HG03565 (cell line): ENCODE results near the gene OMP.

Source experiments
- ATAC-seq: cut with Tn5 transposase; IDR thresholded peaks from one replicate; pipeline ENCODE4 v1.9.1; 2021; ENCODE audit warnings: mild to moderate bottlenecking, moderate library complexity; ENCODE audit not compliant: unreplicated experiment

OMP gene

DNA sequence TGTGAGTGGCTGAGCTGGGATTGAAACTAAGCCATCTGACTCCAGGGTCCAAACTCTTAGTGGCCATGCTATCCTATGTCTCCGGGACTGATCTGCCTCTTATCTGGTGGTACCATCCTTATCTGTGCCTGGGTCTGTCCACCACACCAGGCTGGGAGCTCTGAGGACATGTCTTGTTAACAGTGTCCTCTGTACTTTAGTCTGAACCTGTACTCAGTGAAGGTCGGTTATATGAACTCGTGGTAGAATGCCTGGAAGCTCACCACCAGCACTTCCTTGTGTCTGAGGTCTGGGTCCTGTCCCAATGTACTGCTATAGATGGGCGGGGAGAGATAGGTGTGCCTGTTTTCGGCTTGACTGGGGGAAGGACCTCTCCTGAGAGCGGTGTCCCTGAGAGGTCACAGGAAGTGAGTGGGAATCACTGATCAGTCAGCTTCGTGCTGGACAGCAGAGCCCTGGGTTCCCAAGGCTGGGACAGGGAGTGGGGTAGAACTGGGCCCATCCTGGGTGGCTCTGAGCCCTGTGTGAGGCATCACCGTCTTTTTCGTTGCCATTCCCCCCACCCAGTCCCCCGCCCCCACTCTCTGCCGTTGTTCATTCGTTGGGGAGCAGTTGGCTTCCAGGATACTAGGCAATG lies 34.3 kb downstream of the OMP start:
- no peak for ATAC-seq

DNA sequence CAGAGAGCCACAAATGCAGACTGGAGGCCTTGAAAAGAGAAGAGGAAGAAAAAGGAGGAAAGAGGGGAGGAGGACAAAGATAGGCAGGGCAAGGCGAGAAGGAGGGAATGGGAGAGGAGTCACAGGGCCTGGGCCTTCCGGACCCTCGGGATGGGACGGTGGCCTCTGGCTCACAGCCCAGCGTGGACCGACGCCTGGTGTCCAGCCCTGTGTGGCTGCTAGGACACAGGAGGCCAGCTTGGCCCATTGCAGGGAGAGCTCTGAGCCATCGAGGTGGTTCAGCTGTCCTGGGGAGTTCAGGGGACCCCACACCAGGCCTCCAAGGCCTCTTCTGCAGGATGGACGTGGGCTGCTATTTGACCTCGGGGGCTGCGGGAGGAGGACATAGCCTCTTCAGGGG lies 34.8 kb downstream of the OMP start:
- ATAC-seq = no peak

DNA sequence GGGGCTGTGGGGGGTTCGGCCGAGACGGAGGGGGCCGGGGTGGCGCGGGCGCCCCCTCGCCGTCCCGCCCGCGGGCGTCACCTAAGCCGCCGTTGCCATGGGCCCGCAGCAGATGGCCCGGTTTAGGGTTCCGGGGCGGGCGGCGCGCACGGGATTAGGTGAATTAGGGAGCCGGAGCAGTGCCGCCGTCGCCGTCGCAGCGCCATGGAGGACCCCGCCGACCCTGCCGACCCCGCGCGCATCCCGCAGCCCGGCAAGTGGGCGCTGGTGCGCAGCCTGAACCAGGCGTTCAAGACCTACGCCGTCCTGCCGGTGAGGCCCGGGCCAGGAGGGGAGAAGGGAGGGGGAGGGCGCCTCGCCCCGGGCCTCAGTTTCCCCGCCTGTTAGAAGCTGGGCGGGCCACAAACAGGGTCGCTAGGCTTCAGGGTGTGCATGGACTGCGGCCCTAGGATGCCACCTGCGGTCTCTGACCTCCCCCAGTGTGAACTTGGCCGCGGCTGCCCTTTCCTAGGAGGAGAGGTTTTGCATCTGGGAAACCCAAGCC lies 35.5 kb downstream of the OMP start:
- ATAC-seq = no peak

DNA sequence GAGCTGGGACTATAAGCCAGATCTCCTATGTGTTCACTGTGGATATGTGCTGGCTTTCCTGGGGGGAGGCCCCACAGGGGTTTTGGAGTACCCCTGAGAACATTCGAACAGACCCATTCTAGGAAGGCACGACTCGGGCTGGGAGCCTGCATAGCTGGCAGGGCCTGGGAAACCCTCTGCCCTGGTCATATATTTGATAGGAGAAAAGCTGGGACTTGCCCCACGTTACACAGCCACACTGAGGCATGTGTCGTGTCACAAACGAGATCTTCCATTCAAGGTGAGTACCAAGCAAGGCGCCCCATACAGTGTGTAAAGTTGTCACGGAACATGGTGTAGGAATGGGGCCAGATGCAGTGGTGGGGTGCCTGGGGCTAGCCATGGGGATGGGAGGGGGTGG lies 36.6 kb downstream of the OMP start:
- no peak for ATAC-seq

DNA sequence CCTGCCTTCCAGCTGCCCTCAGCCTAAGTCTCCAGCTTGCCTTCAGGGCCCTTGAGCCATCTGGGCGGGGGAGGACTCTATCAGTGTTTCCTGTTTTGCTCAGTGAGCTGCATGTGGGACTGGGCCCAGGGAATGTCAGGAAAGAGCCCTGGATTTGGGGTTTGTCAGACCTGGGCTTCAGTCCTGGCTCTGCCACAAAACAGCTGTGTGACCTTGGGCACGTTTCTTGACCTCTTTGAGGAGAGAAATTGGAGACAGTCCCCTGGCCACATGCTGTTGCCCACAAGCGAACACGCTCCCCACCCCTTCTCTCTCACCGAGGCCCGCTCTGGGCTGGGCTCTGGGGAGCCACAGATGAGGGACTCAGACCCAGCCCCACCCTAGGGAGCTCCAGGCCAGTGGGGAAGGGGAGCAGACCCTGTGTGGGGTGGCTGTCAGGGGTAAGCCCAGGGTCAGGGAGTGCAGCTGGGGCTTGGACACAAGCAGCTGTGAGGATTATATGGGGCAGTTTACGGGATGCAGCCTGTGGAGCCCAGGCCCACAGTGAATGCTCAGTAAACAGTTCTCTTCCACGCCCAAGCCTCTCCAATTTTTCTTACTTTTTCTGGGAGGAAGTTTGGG lies 37.7 kb downstream of the OMP start:
- ATAC-seq = no peak

DNA sequence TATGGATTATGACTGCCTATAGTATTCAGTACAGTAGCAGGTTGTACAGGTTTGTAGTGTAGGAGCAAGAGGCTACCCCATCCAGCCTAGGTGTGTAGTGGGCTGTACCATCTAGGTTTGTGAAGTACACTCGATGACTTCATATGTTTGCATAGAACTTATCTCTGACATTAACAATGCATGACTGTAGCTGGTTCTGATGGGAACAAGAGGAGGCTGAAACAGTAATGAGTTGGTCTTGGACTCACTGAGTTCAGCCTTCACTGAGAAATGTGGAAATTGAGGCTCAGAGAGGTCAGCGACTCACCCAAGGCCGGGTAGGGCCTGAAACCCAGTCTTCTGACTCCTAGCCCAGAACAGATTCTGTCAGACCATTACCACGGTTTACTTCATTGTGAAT lies 38.4 kb downstream of the OMP start:
- ATAC-seq = no peak

DNA sequence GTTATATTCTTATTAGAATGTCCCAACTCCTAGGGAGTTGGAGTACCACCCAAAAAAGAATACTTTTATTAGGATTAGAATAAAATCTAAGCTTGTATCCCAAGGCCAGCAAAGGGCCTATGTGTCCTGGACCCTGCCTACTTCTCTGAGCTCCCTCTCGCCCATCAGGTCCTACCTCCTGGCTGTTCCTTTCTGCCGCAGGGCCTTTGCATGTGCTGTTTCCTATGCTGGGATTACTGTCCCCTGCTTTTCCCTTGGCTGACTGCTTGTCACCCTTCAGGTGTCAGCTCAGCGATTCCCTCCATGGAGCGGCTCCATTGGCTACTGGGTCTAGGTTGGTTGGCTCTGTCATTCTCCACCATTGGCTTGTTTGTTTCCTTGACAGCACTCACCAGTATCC lies 38.8 kb downstream of the OMP start:
- no peak for ATAC-seq

DNA sequence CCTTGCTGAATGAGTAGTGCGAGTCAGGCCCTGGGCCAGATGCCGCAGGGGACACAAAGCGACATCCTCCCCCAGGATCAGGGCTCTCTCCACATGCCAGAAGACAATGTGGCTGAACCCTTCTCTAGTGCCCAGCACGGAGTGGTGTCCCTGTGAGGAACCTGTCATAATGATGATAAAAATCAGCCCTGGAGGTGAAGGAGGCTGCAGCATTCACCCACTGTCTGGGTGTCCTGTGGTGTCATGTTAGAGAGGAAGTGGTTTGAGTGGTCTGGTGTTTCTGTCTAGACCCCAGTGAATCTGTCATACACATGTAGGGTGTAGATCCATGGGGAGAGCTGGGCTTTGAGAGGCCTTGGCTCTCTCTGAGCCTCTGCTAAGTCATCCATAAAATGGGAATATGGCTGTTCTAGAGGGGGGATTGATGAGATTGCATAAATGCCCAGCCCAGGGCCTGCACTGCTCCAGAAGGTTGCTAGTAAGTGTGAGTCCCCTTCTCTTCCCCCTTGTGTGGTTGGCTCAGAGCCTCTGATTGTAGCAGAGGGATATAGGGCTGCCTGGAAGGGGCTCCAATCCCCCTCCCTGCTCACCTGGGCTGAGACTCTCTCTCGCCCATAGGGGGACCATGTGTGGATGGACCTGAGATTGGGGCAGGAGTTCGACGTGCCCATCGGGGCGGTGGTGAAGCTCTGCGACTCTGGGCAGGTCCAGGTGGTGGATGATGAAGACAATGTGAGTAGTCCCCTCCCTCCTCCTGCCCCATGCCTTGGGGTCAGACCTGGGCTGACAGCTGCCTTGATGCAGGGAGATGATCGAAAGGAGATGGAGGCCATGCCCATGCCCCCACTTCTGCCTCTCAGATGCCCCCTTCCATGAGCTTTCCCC lies 39.7 kb downstream of the OMP start:
- ATAC-seq = peak; percentile 40

DNA sequence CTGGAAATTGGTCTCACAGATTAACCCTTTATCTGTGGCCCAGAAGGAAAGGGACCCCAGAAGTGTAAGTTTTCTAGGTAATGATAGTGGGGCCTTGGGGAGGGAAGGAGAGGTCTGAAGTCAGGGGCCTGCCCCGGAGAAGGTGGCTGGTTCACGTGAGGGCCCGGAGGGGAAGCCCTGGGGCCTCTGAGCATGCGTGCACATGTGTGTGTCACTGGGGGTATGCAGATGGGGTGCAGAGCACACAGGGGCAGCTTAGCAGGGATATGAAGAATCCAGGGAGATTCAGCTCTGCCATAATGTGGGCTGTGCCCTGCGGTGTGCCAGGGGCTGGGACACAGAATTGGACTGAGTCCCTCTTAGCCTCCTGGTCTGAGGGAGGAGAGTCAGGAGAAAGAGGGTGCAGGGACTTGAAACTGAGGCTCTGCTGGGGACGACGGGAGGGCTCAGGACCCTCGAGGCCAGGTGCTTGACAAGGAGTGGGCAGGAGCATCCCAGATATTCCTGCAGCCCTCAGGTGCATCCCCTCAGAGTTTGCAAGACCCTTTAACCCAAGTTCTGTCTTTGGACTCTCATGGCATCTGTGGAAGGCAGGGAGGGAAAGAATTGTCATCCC lies 40.9 kb downstream of the OMP start:
- no peak for ATAC-seq

DNA sequence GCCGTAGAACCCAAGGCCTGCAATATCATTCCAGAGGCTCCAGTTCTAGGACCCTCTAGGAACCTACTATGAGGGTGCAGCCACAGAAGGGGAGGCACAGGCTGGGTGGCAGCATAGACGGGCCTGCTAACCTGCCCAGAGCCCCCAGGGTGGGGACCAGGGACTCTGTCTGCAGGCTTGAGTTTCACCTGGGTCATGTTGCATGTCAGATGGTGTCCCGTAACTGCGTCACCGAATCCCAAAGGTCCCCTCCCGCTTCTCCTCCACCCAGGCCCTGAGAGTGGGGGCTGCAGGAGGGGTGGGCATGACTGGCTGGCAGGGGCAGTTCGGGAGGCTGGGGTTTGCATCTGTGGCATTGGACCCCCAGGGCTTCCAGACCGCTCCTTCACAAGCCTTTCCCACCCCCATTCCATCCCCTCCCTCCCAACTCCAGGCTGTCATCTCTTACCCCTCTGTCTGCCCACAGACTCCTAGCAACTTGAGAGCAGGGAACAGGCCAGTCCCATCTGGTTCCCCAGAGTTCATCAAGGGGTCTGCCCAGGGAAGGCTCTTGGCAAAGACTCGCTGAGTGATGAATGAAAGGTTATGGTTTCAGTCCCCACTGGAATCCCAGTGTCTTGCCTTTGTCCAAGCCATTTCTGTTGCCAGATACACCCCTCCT lies 41.7 kb downstream of the OMP start:
- no peak for ATAC-seq

DNA sequence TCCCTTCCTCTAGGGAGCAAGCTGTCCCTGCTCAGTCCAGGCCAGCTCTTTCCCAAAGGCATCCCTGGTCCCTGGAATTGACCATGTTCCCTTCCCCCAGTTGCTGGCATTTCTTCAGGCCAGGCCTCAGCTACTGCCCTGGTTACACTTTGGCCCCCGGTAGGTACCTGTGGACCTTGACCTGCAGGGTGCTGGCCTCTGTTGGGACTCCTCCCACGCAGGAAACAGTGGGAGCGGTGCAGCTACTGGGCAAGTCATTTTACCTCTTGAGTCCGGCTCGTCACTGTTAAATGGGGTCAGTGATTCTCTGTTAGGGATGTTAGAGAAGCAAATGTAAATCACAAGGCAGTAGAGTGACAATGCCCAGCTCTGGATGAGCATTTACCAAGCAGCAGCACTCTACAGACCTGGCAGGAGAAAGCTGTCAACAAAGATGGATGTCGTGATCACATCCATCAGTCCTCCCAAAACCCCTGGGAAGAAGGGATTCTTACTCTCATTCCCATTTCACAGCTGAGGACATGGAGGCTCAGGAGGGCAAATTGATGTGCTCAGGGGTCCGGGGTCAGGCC lies 42.3 kb downstream of the OMP start:
- ATAC-seq = no peak

DNA sequence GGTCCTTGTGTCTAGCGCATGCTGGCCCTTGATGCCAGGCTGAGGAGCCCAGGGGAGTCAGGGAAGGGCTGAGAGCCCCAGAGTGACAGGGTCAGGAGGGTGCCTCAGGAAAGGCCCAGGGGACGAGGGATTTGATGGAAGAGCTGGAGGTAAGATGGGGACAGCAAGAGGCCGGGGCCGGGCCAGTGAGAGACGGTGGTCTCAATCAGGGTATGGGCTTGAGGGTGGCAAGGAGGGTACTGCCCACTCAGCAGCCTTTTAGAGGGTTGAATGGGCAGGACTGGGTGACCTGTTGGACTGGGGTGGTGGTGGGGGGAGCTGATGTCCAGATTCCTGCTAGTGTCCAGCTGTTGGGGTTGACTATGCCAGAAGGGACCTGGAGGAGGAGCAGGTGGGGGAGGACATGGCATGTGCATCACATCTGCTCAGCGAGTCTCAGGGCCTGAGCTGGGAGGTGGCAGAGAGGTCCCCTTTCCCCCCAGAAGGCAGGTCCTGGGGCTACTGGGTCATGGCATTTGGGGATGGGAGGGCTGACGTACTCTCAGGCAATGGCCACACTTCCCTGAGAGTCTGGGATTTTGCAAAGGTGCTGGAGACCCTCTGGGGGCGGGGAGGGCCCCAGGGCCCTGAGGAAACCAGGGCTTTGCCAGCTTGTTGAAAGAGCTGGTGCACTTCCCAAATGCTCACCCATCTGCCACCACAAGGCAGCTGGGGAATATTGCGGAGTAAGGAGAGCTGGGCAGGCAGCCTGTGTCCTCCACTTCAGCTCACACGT lies 43.8 kb downstream of the OMP start:
- no peak for ATAC-seq

DNA sequence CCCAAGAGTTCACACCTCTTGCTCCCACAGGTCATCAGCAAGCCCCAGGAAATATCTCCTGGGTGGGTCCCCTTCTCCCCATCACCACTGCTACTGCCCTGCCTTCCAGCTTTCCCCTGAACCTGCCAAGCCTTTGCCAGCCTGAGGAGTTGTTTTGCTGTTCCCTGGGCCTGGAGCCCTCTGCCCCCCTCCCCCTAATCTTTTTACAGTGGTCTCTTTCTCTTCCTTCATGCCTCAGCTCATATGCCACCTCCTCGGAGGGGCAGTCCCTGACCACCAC lies 44.3 kb downstream of the OMP start:
- ATAC-seq = no peak

DNA sequence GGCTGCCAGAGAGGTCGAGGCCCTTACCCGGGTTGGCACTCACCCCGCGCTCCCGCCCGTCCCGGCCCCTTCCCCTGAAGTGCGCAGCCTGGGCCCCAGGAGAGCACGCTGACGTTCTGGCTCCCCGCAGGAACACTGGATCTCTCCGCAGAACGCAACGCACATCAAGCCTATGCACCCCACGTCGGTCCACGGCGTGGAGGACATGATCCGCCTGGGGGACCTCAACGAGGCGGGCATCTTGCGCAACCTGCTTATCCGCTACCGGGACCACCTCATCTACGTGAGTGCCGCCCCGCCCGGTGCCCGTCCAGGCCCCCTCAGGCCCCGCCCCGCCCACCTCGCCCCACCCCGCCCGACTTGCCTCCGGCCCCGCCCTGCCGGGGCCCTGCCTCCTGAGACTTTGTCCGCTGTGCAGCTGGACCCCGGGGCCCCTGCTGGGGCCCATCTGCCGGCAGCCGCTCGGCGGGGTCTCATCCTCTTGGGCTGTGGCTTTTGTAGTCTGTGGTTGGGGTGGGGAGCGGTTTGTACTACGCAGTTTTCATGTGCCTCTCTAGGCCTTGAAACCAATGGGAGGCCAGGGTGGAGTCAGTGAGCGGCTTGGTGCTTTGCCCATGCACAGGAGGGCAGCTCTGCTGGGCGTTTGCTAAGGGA lies 45.2 kb downstream of the OMP start:
- ATAC-seq = no peak

DNA sequence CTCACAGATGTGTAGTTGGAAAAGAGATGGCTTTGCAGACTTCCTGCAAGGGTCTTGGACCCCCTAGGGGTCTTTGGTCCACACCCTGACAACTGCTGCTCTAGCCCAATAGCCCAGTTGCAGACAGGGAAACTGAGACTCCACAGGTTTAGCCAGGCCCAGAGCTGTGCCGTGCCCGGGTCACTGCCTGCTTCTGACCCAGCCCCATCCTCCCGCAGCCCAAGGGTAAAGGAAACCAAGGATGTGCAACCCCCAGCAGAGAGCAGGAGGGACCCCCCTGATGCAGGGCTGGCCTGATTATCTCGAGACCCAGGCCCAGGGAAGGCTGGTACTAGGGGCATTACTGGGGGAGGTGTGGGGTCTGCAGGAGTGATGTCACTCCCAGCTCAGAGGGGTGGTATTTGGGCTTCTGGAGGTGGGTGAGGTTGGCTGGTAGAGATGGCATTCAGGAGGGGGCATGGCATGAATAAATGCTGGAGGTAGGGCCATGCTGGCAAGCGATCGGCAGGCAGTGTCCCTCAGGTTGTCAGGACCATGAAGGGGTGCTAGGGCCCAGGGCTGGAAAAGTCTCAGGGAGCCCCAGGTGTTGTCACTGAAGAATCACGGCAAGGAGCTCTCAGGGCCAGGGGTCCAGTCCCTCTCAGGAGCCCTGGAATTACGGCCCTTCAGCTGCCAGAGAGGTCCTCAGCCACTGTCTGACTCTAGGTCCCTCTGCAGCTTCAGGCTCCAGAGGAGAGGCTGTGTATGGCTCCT lies 46.5 kb downstream of the OMP start:
- no peak for ATAC-seq

DNA sequence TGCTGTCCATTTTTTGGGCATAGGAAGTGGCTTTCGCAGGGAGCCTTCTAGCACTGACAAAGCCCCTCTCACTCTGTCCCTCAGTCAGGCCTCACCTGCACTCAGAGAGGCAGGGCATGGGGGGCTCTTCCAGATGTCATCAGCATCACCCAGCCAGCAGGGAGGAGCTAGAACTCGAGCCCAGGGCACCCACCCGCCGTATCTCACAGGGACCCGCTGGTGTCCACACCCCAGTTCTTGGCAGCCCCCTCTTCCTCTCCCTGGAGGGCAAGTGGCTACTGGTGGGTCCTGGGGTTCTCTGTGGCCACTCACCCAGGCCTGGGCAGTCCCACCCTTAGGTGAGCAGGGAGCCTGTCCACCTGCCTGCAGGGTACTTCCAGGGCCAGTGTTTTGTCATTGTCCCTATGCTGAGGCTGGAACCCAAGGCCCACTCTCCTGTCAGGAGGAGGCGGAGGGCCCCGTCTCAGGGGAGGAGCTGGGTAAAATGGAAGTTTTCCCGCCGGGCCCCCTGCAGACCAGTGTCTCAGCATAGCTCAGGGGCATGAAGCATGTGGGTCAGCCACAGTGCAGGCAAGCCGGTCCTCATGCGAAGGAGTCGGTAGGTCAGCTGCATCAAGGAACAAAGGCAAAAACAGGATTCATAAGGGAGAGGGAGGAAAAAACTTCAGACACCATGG lies 47.2 kb downstream of the OMP start:
- ATAC-seq = no peak

DNA sequence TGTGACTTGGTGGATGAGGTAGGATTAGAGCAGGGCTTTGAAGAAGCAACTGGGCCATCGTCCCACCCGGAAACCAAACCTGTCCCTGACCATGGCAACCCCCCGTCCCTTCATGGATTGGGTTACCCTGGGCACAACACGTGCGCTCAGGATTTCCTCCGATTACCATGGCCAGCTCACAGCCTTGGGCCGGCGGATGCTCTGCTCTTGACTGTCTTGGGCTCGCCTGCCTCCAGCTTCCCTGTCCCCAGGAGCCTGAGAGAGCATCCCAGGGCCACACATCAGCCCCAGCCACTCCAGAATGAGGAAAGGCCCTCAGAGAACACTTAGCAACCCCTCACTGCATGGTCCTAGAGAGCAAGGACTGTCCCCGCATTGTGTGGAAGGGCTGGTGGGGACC lies 48.2 kb downstream of the OMP start:
- no peak for ATAC-seq

DNA sequence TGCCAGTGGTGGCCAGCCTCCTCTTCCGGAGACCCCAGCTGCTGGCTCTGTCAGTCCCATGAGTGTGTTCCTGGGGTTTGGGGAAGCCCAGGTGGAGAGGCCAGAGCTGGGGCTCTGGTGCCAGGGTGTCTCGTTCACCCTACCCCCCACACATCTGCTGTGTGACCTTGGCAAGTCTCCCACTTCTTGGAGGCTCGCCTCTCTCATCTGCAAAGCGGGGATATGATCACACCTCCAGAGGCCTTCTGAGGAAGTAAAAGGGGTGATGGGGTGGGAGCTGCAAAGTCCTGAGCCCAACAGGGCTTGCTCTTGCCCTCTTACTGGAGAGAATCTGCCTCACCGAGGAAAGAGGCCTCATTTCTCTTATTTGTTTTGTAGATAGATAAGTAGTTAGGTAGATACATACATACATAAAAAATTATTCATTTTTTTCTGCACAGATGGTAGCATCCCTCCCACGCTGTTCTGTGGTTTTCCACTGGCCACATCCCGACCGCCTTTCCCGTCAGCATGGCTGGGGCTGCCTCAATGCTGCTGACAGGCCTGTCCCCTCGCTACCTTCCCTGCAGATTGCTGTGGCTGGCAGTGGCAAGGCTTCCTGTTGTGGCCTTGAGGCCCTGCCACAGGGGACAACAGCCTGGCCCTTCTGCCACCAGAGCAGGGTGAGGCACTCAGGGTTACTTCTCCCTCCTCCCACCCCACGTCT lies 49.3 kb downstream of the OMP start:
- no peak for ATAC-seq
